Measurements from ENCODE around the gene KRT15. TPM values are rescaled to one million over a fixed set of nuclear protein-coding genes. Genes with fewer than 3 reads are reported as not detected.

The KRT15 gene
- total RNA-seq, 4 donors from 2014 or later: 0.80 to 17.6 (median 7.4) TPM

- TF ChIP-seq POLR2AphosphoS5 (IDR thresholded peaks at IDR 0.05) (no peak), EP300 (IDR thresholded peaks at IDR 0.05; ENCODE audit: low read depth) (no peak), POLR2A (IDR thresholded peaks at IDR 0.05) (no peak)
- TF ChIP-seq, protein P1, sequence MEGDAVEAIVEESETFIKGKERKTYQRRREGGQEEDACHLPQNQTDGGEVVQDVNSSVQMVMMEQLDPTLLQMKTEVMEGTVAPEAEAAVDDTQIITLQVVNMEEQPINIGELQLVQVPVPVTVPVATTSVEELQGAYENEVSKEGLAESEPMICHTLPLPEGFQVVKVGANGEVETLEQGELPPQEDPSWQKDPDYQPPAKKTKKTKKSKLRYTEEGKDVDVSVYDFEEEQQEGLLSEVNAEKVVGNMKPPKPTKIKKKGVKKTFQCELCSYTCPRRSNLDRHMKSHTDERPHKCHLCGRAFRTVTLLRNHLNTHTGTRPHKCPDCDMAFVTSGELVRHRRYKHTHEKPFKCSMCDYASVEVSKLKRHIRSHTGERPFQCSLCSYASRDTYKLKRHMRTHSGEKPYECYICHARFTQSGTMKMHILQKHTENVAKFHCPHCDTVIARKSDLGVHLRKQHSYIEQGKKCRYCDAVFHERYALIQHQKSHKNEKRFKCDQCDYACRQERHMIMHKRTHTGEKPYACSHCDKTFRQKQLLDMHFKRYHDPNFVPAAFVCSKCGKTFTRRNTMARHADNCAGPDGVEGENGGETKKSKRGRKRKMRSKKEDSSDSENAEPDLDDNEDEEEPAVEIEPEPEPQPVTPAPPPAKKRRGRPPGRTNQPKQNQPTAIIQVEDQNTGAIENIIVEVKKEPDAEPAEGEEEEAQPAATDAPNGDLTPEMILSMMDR (IDR thresholded peaks at IDR 0.05): no peak
- Histone ChIP-seq H3K27me3 (no peaks in the 10 kb centered on the region), H3K27ac (no peak overlapping the region), H3K36me3 (no peaks in the 10 kb centered on the region), H3K9me3 (no peaks in the 10 kb centered on the region), H3K4me3 (no peak overlapping the region), H3K4me1 (peaks cover 0 to 27% (median 18%) of the 10 kb centered on the region in 4 donors)
- WGBS, 2 donors (ENCODE audit: low coverage in 1 of 2): 52 to 65% methylated on average over 6 to 7 of the region's 7 CpGs
- intact Hi-C loops (cut with DNase I; ENCODE audit: low total_unique reads) (no loop called here), in situ Hi-C loops (cut with MboI; ENCODE audit: low pct_ligation_motif_present in 1 of 4, low pct_unique_long_range_greater_than_20kb in 1 of 4, low sequenced_read_pairs in 3 of 4) (loop anchor here in 3 of 4 donors (10.0 to 25.0 kb wide), 3 partner anchors 125 to 635 kb away; no protein-coding TSS in a partner anchor)
- no peak for DNase-seq
These were observed 21.4 kb upstream of the KRT15 start for GRCh38 chr17:41539979-41540701.

DNA sequence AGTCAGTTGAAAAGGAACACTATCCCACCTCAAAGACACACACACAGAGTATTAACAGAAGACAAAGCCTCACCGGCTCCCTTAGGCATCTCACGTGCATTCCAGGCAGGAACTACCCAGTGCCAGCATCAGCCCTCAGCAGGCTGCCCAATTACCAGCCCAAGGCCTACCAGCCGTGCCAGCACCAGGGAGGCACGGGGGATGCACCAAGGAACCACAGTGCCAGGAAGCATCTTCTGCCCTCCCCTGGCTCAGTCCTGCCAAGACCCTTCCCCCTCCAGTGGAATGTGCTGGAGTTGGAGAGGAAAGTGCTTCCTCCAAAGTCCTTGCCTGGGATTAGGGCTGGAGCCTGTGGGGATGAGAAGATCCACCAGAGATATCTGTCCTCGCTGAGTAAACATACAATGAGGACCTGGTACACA is 20.4 kb upstream of the KRT15 start:
- Histone ChIP-seq H3K27ac (no peak overlapping the region), H3K36me3 (no peaks in the 10 kb centered on the region), H3K27me3 (no peaks in the 10 kb centered on the region), H3K4me3 (no peak overlapping the region), H3K9me3 (no peaks in the 10 kb centered on the region), H3K4me1 (peaks cover 0 to 18% (median 9%) of the 10 kb centered on the region in 4 donors)
- DNase-seq: no peak
- intact Hi-C loops (cut with DNase I; ENCODE audit: low total_unique reads): no loop called here
- TF ChIP-seq EP300 (IDR thresholded peaks at IDR 0.05; ENCODE audit: low read depth) (no peak), POLR2A (IDR thresholded peaks at IDR 0.05) (no peak), POLR2AphosphoS5 (IDR thresholded peaks at IDR 0.05) (no peak)
- TF ChIP-seq, protein P1 (IDR thresholded peaks at IDR 0.05): no peak
- WGBS, 2 donors (ENCODE audit: low coverage in 1 of 2): 88% methylated on average over 5 of the region's 5 CpGs; no CpG with 5 or more reads in 1 of the 2 donors
- in situ Hi-C loops (cut with MboI; ENCODE audit: low pct_ligation_motif_present in 1 of 4, low pct_unique_long_range_greater_than_20kb in 1 of 4, low sequenced_read_pairs in 3 of 4): loop anchor here in 1 of 4 donors (25.0 kb wide), 1 partner anchor 627 kb away; no protein-coding TSS in a partner anchor

DNA sequence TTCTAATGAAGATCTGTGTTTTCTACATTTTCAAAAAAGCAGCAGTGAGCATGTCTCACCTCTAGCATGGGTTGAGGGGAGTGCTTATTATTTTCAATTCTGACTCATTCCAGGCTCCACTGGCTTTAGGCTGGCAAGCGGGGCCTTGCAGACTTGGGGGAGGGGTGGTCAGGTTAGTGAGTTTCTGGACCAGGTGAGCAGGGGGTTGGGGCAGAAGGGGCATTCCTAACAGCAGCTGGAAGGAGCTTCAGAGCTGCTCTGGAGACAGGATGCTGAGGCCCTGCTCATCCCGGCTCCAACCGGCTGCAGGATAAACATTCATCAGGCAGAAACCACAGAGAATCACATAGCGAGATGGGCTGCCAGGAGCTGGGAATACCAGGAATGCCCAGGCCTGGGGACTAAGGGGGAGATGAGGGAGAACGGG is 19.9 kb upstream of the KRT15 start:
- H3K27me3 ChIP-seq: no peaks in the 10 kb centered on the region

DNA sequence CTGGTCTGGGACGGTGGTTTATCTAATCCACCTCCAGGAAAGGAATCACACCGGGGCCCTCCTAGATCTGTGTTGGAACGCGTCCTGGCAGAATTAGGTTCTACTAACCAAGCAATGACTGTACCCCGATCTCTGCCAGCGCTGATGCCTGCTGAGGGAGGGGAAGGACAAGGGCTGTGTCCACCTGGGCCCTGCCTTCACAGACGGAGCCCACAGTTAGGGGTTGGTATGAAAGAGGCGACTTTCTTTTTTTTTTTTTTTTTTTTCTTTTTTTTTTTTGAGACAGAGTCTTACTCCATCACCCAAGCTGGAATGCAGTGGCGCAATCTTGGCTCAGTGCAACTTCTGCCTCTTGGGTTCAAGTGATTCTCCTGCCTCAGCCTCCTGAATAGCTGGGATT is 19.3 kb upstream of the KRT15 start:
- no peak for DNase-seq
- Histone ChIP-seq H3K9me3 (no peaks in the 10 kb centered on the region), H3K36me3 (no peaks in the 10 kb centered on the region), H3K27me3 (no peaks in the 10 kb centered on the region), H3K4me1 (peaks cover 0 to 16% (median 7%) of the 10 kb centered on the region in 4 donors), H3K27ac (no peak overlapping the region), H3K4me3 (no peak overlapping the region)
- TF ChIP-seq POLR2A (IDR thresholded peaks at IDR 0.05) (no peak), EP300 (IDR thresholded peaks at IDR 0.05; ENCODE audit: low read depth) (no peak), POLR2AphosphoS5 (IDR thresholded peaks at IDR 0.05) (no peak)
- TF ChIP-seq, protein P1 (IDR thresholded peaks at IDR 0.05): no peak
- in situ Hi-C loops (cut with MboI; ENCODE audit: low pct_ligation_motif_present in 1 of 4, low pct_unique_long_range_greater_than_20kb in 1 of 4, low sequenced_read_pairs in 3 of 4) (loop anchor here in 1 of 4 donors (25.0 kb wide), 1 partner anchor 626 kb away; no protein-coding TSS in a partner anchor), intact Hi-C loops (cut with DNase I; ENCODE audit: low total_unique reads) (no loop called here)
- 90 to 100% methylated on average over 1 to 9 of the region's 9 CpGs for WGBS, 2 donors (ENCODE audit: low coverage in 1 of 2)

More for the DNA sequence above, 19.9 kb upstream of the KRT15 start:
- no peak overlapping the region for H3K4me3 ChIP-seq
- TF ChIP-seq EP300 (IDR thresholded peaks at IDR 0.05; ENCODE audit: low read depth) (no peak), POLR2AphosphoS5 (IDR thresholded peaks at IDR 0.05) (no peak), POLR2A (IDR thresholded peaks at IDR 0.05) (no peak)
- TF ChIP-seq, protein P1 (IDR thresholded peaks at IDR 0.05): no peak
- no peak overlapping the region for H3K27ac ChIP-seq
- intact Hi-C loops (cut with DNase I; ENCODE audit: low total_unique reads) (no loop called here), in situ Hi-C loops (cut with MboI; ENCODE audit: low pct_ligation_motif_present in 1 of 4, low pct_unique_long_range_greater_than_20kb in 1 of 4, low sequenced_read_pairs in 3 of 4) (loop anchor here in 1 of 4 donors (25.0 kb wide), 1 partner anchor 626 kb away; no protein-coding TSS in a partner anchor)
- 65% methylated on average over 2 to 5 of the region's 5 CpGs for WGBS, 2 donors (ENCODE audit: low coverage in 1 of 2)
- no peaks in the 10 kb centered on the region for H3K36me3 ChIP-seq
- peaks cover 0 to 18% (median 9%) of the 10 kb centered on the region in 4 donors for H3K4me1 ChIP-seq
- H3K9me3 ChIP-seq: no peaks in the 10 kb centered on the region
- DNase-seq: no peak
